Activated CD8-positive, alpha-beta memory T cell treated with anti-CD3 and anti-CD28 coated beads, Interleukin-2, amount 50 U/mL, for 1 hour (primary cell): Measurements from ENCODE around the gene ANKRD36.
"Not testable (repeated sequence)": the region's sequence is repeated elsewhere in the genome, so short reads cannot be mapped to it uniquely, and the experiment has no call there.

ENCODE experiments used
- DNase-seq: peaks from one replicate; pipeline ENCODE4 v3.0.0-alpha.2; 2020; ENCODE audit errors: extremely low read depth

The ANKRD36 gene

GRCh38 chr2:97113050-97113881 lies at the start of gene ANKRD36:
ANKRD36 (plus strand) TSS chr2:97113153; CDS start chr2:97113740, 587 bp downstream.
- peak; percentile 36 for DNase-seq

GRCh38 chr2:97066030-97066429 lies 46.9 kb upstream of the ANKRD36 start:
- not testable (repeated sequence) for DNase-seq

GRCh38 chr2:97067279-97068004 lies 45.5 kb upstream of the ANKRD36 start:
- DNase-seq, result no peak

- DNase-seq, result no peak
Observed at GRCh38 chr2:97068074-97068473, 44.9 kb upstream of the ANKRD36 start.

GRCh38 chr2:97068722-97069121 lies 44.2 kb upstream of the ANKRD36 start:
- DNase-seq, result not testable (repeated sequence)

GRCh38 chr2:97070915-97071314 lies 42.0 kb upstream of the ANKRD36 start:
- DNase-seq, result not testable (repeated sequence)

- DNase-seq, result not testable (repeated sequence)
Observed at GRCh38 chr2:97077213-97077612, 35.7 kb upstream of the ANKRD36 start.

- DNase-seq, result not testable (repeated sequence)
Observed at GRCh38 chr2:97080855-97081254, 32.1 kb upstream of the ANKRD36 start.

- DNase-seq, result not testable (repeated sequence)
Observed at GRCh38 chr2:97082206-97082605, 30.7 kb upstream of the ANKRD36 start.

GRCh38 chr2:97083516-97083915 lies 29.4 kb upstream of the ANKRD36 start:
- not testable (repeated sequence) for DNase-seq

GRCh38 chr2:97085093-97085492 lies 27.9 kb upstream of the ANKRD36 start:
- not testable (repeated sequence) for DNase-seq

- DNase-seq, result not testable (repeated sequence)
Observed at GRCh38 chr2:97088706-97089105, 24.2 kb upstream of the ANKRD36 start.

- not testable (repeated sequence) for DNase-seq
Observed at GRCh38 chr2:97092946-97093345, 20.0 kb upstream of the ANKRD36 start.

GRCh38 chr2:97093983-97094771 lies 18.8 kb upstream of the ANKRD36 start:
- not testable (repeated sequence) for DNase-seq

GRCh38 chr2:97094772-97095611 lies 18.0 kb upstream of the ANKRD36 start, which contains the start of gene FAHD2B:
FAHD2B (minus strand) TSS chr2:97094882; CDS start chr2:97091706, 3,176 bp downstream.
- DNase-seq, result peak; percentile 62

GRCh38 chr2:97095661-97096060 lies 17.3 kb upstream of the ANKRD36 start:
- DNase-seq, result no peak

GRCh38 chr2:97098786-97099372 lies 14.1 kb upstream of the ANKRD36 start:
- not testable (repeated sequence) for DNase-seq

- DNase-seq, result not testable (repeated sequence)
Observed at GRCh38 chr2:97106878-97107277, 6.1 kb upstream of the ANKRD36 start.

GRCh38 chr2:97111246-97111645 lies 1.7 kb upstream of the ANKRD36 start:
- not testable (repeated sequence) for DNase-seq

GRCh38 chr2:97112320-97113049 lies 468 bp upstream of the ANKRD36 start:
- not testable (repeated sequence) for DNase-seq
